HepG2 (cell line): ENCODE results near the gene FAM168A. TPM values are rescaled to one million over a fixed set of nuclear protein-coding genes. Genes with fewer than 3 reads are reported as not detected.

Experiments used
- ATAC-seq: fragments of 200-7000 bp; cut with Tn5 transposase; 3 replicates; pipeline ENCODE4 v1.9.1; 2020; ENCODE audit warnings: mild to moderate bottlenecking, moderate library complexity
- BruUV-seq: library from RNA; stranded (reverse); fragments of 400-500 nt; replicated peaks from 2 replicates; lab custom pipeline; 2021; lab: Mats Ljungman, UMichigan
- CTCF ChIA-PET: fragments of 300-600 bp; formaldehyde crosslinking; extraction: SDS; loops from one replicate; lab custom pipeline; 2021; ENCODE audit warnings: low total read pairs, inconsistent platforms, low intra/inter-chr PET ratio; lab: Yijun Ruan, JAX
- POLR2A ChIA-PET: fragments of 350-600 bp; sonication (Branson Sonifier 250); formaldehyde crosslinking; loops from one replicate; lab custom pipeline; 2020; ENCODE audit warnings: antibody characterized with exemption, inconsistent platforms; lab: Yijun Ruan, JAX
- DNase-seq: peaks from one replicate; pipeline ENCODE4 v3.0.0-alpha.2; 2015; ENCODE audit warnings: low spot score
- FAIRE-seq: peaks from 3 replicates; lab custom pipeline; 2011; peaks lifted over from hg19 to GRCh38; lab: Jason Lieb, UNC
- H2AFZ ChIP-seq: one replicate; pipeline ENCODE4 v1.6.1; 2011; ENCODE audit warnings: low read length, inconsistent platforms
- H3K27ac ChIP-seq: fragments of 300-600 bp; 3 replicates; pipeline ENCODE4 v1.8.0; 2011; ENCODE audit warnings: mixed run types, mild to moderate bottlenecking, mixed read lengths, low read length, inconsistent platforms; ENCODE audit not compliant: insufficient read depth; ENCODE audit errors: extremely low read length
- H3K27me3 ChIP-seq, 2 experiments: fragments of 200-600 bp in 1 of 2; 2 replicates in 1 of 2; 3 replicates in 1 of 2; pipeline versions ENCODE4 v1.6.0 to v1.8.0; 2011; ENCODE audit warnings: low read length in 2 of 2, mild to moderate bottlenecking in 2 of 2, moderate library complexity in 2 of 2, inconsistent platforms in 1 of 2; ENCODE audit not compliant: insufficient read depth in 2 of 2, control insufficient read depth in 1 of 2
- H3K36me3 ChIP-seq, 2 experiments: fragments of 200-600 bp in 1 of 2; replicated peaks in 1 of 2; 2 replicates in 1 of 2; 3 replicates in 1 of 2; pipeline versions ENCODE4 v1.5.1 to v1.8.0; 2011; ENCODE audit warnings: low read length in 2 of 2, inconsistent platforms in 1 of 2; ENCODE audit not compliant: insufficient read depth in 2 of 2, control insufficient read depth in 1 of 2
- H3K4me1 ChIP-seq: 2 replicates; pipeline ENCODE4 v1.5.1; 2012; ENCODE audit warnings: low read length, inconsistent platforms; ENCODE audit not compliant: insufficient read depth
- H3K4me2 ChIP-seq: 2 replicates; pipeline ENCODE4 v1.6.0; 2011; ENCODE audit warnings: low read depth, low read length, inconsistent platforms
- H3K4me3 ChIP-seq, 3 experiments: fragments of 200-600 bp in 1 of 3; sonication (generic), shearing (Covaris generic) in 1 of 3; replicated peaks in 1 of 3; 2 replicates each; pipeline ENCODE4 v1.5.1; 2011 to 2016; ENCODE audit warnings: low read length in 3 of 3, inconsistent platforms in 2 of 3, low read depth in 2 of 3, mild to moderate bottlenecking in 2 of 3, control low read depth in 1 of 3, mixed read lengths in 1 of 3; ENCODE audit not compliant: insufficient read depth in 1 of 3
- H3K79me2 ChIP-seq: one replicate; pipeline ENCODE4 v1.6.1; 2011; ENCODE audit warnings: low read length, inconsistent platforms; ENCODE audit not compliant: insufficient read depth
- H3K9ac ChIP-seq: 2 replicates; pipeline ENCODE4 v1.6.0; 2011; ENCODE audit warnings: mild to moderate bottlenecking, low read depth, low read length, inconsistent platforms; ENCODE audit not compliant: insufficient read depth
- H3K9me3 ChIP-seq: 2 replicates; pipeline ENCODE4 v1.5.1; 2012; ENCODE audit warnings: mild to moderate bottlenecking, low read length
- H4K20me1 ChIP-seq: 2 replicates; pipeline ENCODE4 v1.6.0; 2011; ENCODE audit warnings: inconsistent platforms, mild to moderate bottlenecking, low read length, moderate library complexity; ENCODE audit not compliant: insufficient read depth
- AGO1 ChIP-seq: fragments of 200-400 bp; formaldehyde crosslinking; IDR thresholded peaks from 2 replicates; pipeline ENCODE4 v1.6.1; 2017; ENCODE audit warnings: mild to moderate bottlenecking, low read depth, low read length, moderate library complexity; ENCODE audit not compliant: poor library complexity, severe bottlenecking
- CENPBD1 ChIP-seq: sonication (generic); formaldehyde crosslinking; IDR thresholded peaks from 2 replicates; pipeline ENCODE4 v1.8.0; 2022; ENCODE audit warnings: missing genetic modification reagents, low read depth, mild to moderate bottlenecking, borderline replicate concordance
- HHEX ChIP-seq: IDR thresholded peaks from 2 replicates; pipeline ENCODE4 v1.6.1; 2016; ENCODE audit warnings: control low read depth
- MTF1 ChIP-seq: sonication (generic); formaldehyde crosslinking; IDR thresholded peaks from 2 replicates; pipeline ENCODE4 v1.5.0; 2020; ENCODE audit warnings: missing genetic modification reagents
- PITX1 ChIP-seq: sonication (generic); formaldehyde crosslinking; IDR thresholded peaks from 2 replicates; pipeline ENCODE4 v1.5.1; 2020; ENCODE audit warnings: mild to moderate bottlenecking, missing genetic modification reagents
- POLR2A ChIP-seq, 2 experiments: IDR thresholded peaks; 2 replicates each; pipeline ENCODE4 v1.6.1; 2011; ENCODE audit warnings: low read depth in 2 of 2, low read length in 2 of 2, mild to moderate bottlenecking in 1 of 2, moderate library complexity in 1 of 2; ENCODE audit not compliant: insufficient read depth in 1 of 2
- STAG1 ChIP-seq: sonication (generic); formaldehyde crosslinking; IDR thresholded peaks from 2 replicates; pipeline ENCODE4 v1.4.0; 2020; ENCODE audit warnings: missing genetic modification reagents
- TBL1XR1 ChIP-seq: fragments of 150-350 bp; IDR thresholded peaks from 2 replicates; pipeline ENCODE4 v1.6.1; 2014; ENCODE audit warnings: borderline replicate concordance, low read length; ENCODE audit not compliant: partially characterized antibody
- THAP8 ChIP-seq: sonication (generic); formaldehyde crosslinking; IDR thresholded peaks from 2 replicates; pipeline ENCODE4 v1.5.1; 2020; ENCODE audit warnings: missing genetic modification reagents, mild to moderate bottlenecking, borderline replicate concordance
- U2AF2 ChIP-seq: fragments of 200-400 bp; formaldehyde crosslinking; IDR thresholded peaks from 2 replicates; pipeline ENCODE4 v1.6.1; 2017; ENCODE audit warnings: low read depth, mild to moderate bottlenecking, low read length
- ZBTB7B ChIP-seq: sonication (generic); formaldehyde crosslinking; IDR thresholded peaks from 2 replicates; pipeline ENCODE4 v1.4.0; 2020; ENCODE audit warnings: missing genetic modification reagents
- ZNF367 ChIP-seq: sonication (generic); formaldehyde crosslinking; IDR thresholded peaks from 2 replicates; pipeline ENCODE4 v1.4.0; 2020; ENCODE audit warnings: missing genetic modification reagents, borderline replicate concordance
- ZNF44 ChIP-seq: sonication (generic); formaldehyde crosslinking; IDR thresholded peaks from 2 replicates; pipeline ENCODE4 v1.5.1; 2020; ENCODE audit warnings: mild to moderate bottlenecking, missing genetic modification reagents
- ZNF484 ChIP-seq: sonication (generic); formaldehyde crosslinking; IDR thresholded peaks from 2 replicates; pipeline ENCODE4 v1.5.1; 2020; ENCODE audit warnings: mild to moderate bottlenecking, low read depth, missing genetic modification reagents, borderline replicate concordance
- ZNF639 ChIP-seq: conservative IDR thresholded peaks from 2 replicates; pipeline ENCODE4 v1.6.1; 2018; ENCODE audit warnings: missing genetic modification reagents
- ZNF660 ChIP-seq: sonication (generic); formaldehyde crosslinking; IDR thresholded peaks from 2 replicates; pipeline ENCODE4 v1.5.1; 2020; ENCODE audit warnings: mild to moderate bottlenecking, low read depth, missing genetic modification reagents, borderline replicate concordance
- ZNF678 ChIP-seq: sonication (generic); formaldehyde crosslinking; IDR thresholded peaks from 2 replicates; pipeline ENCODE4 v1.4.0; 2020; ENCODE audit warnings: mild to moderate bottlenecking, missing genetic modification reagents
- WGBS: methylation state at CpG from one replicate; pipeline ENCODE4 v1.1.6; 2017; ENCODE audit warnings: low lambda C conversion rate; 5-methylcytosine and 5-hydroxymethylcytosine counted together
- in situ Hi-C: cut with HindIII; loops from 2 replicates; pipeline ENCODE4 v1.10.0; 2017; ENCODE audit warnings: low pct_unique_long_range_greater_than_20kb; ENCODE audit not compliant: extremely low pct_ligation_motif_present
- intact Hi-C: fragments of 100-400 bp; cut with micrococcal nuclease; formaldehyde crosslinking; loops from one replicate; pipeline ENCODE4 v1.10.0; 2022; ENCODE audit not compliant: unreplicated experiment
- polyA plus RNA-seq, 8 experiments: library from polyadenylated mRNA; depleted of rRNA in 3 of 8; stranded (reverse) in 7 of 8; unstranded in 1 of 8; fragments of >200 nt; fragmentation: Illumina TruSeq in 4 of 8; extraction: Trizol in 4 of 8; gene quantifications; 2 replicates each; pipeline versions ENCODE4 v1.2.1 to v1.2.3, GENCODE V29; 2011 to 2016; ENCODE audit warnings: low read depth in 4 of 8, missing spikeins in 1 of 8, mixed read lengths in 1 of 8; ENCODE audit not compliant: insufficient read depth in 1 of 8
- total RNA-seq, 5 experiments: library from RNA; depleted of rRNA; stranded (reverse); fragments of >200 nt; fragmentation: Illumina TruSeq; extraction: Trizol; gene quantifications; 2 replicates each; pipeline ENCODE4 v1.2.3, GENCODE V29; 2016; ENCODE audit warnings: low read depth in 1 of 5
- TF ChIP-seq, protein P1 (sequence below): sonication (generic); formaldehyde crosslinking; IDR thresholded peaks from 2 replicates; pipeline ENCODE4 v1.4.0; 2020; ENCODE audit warnings: missing genetic modification reagents, borderline replicate concordance

FAM168A gene
- total and polyA plus RNA-seq, 2 of the 13 experiments (the other 11 are each of a cell fraction or from before 2014, with no cell fraction given): 13.9 to 15.8 TPM

GRCh38 chr11:73359341-73359740 lies 238.6 kb downstream of the FAM168A start:
- Histone ChIP-seq H3K9me3 (no peaks in the 10 kb centered on the region), H3K4me2 (no peak overlapping the region), H3K4me3 (no peak overlapping the region), H3K36me3 (peaks cover 22 to 55% of the 10 kb centered on the region in 2 experiments; a peak in 4 of 5 replicates), H4K20me1 (no peaks in the 10 kb centered on the region), H3K79me2 (no peaks in the 10 kb centered on the region), H3K27me3 (no peaks in the 10 kb centered on the region), H3K4me1 (no peaks in the 10 kb centered on the region), H2AFZ (no peak overlapping the region), H3K9ac (no peak overlapping the region), H3K27ac (no peak overlapping the region)
- FAIRE-seq: no peak
- DNase-seq: no peak
- in situ Hi-C loops: no loop called here
- BruUV-seq: no TSS peak
- TF ChIP-seq U2AF2 (no peak), HHEX (no peak), ZBTB7B (CRISPR knock-in tag) (no peak), PITX1 (CRISPR knock-in tag) (no peak), ZNF639 (CRISPR knock-in tag) (no peak), ZNF484 (CRISPR knock-in tag) (no peak), AGO1 (no peak), THAP8 (no peak), ZNF367 (CRISPR knock-in tag) (no peak), ZNF44 (CRISPR knock-in tag) (no peak), ZNF678 (CRISPR knock-in tag) (no peak), TBL1XR1 (no peak), MTF1 (CRISPR knock-in tag) (no peak), STAG1 (CRISPR knock-in tag) (no peak), ZNF660 (no peak), POLR2A (IDR thresholded peaks at IDR 0.05; ENCODE audit: insufficient read depth in 1 of 2, low read depth in 2 of 2, low read length in 2 of 2) (no peak), CENPBD1 (no peak)
- TF ChIP-seq, protein P1, sequence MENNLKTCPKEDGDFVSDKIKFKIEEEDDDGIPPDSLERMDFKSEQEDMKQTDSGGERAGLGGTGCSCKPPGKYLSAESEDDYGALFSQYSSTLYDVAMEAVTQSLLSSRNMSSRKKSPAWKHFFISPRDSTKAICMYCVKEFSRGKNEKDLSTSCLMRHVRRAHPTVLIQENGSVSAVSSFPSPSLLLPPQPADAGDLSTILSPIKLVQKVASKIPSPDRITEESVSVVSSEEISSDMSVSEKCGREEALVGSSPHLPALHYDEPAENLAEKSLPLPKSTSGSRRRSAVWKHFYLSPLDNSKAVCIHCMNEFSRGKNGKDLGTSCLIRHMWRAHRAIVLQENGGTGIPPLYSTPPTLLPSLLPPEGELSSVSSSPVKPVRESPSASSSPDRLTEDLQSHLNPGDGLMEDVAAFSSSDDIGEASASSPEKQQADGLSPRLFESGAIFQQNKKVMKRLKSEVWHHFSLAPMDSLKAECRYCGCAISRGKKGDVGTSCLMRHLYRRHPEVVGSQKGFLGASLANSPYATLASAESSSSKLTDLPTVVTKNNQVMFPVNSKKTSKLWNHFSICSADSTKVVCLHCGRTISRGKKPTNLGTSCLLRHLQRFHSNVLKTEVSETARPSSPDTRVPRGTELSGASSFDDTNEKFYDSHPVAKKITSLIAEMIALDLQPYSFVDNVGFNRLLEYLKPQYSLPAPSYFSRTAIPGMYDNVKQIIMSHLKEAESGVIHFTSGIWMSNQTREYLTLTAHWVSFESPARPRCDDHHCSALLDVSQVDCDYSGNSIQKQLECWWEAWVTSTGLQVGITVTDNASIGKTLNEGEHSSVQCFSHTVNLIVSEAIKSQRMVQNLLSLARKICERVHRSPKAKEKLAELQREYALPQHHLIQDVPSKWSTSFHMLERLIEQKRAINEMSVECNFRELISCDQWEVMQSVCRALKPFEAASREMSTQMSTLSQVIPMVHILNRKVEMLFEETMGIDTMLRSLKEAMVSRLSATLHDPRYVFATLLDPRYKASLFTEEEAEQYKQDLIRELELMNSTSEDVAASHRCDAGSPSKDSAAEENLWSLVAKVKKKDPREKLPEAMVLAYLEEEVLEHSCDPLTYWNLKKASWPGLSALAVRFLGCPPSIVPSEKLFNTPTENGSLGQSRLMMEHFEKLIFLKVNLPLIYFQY (CRISPR knock-in tag): no peak
- 95% methylated on average over 7 of the region's 11 CpGs for WGBS
- intact Hi-C loops: no loop called here
- ChIA-PET POLR2A (no interaction called here), CTCF (interaction anchor here (1.7 kb wide), 1 partner anchor 53 kb away, joined by 6 read pairs; no protein-coding TSS in a partner anchor)
- no peak for ATAC-seq
